HG02885 (cell line): ENCODE results near the gene ACSL1.
"Not testable (repeated sequence)": the region's sequence is repeated elsewhere in the genome, so short reads cannot be mapped to it uniquely, and the experiment has no call there.

ENCODE experiments used
- ATAC-seq: cut with Tn5 transposase; IDR thresholded peaks from one replicate; pipeline ENCODE4 v1.9.1; 2021; ENCODE audit warnings: mild to moderate bottlenecking; ENCODE audit not compliant: unreplicated experiment, poor library complexity

The ACSL1 gene

DNA sequence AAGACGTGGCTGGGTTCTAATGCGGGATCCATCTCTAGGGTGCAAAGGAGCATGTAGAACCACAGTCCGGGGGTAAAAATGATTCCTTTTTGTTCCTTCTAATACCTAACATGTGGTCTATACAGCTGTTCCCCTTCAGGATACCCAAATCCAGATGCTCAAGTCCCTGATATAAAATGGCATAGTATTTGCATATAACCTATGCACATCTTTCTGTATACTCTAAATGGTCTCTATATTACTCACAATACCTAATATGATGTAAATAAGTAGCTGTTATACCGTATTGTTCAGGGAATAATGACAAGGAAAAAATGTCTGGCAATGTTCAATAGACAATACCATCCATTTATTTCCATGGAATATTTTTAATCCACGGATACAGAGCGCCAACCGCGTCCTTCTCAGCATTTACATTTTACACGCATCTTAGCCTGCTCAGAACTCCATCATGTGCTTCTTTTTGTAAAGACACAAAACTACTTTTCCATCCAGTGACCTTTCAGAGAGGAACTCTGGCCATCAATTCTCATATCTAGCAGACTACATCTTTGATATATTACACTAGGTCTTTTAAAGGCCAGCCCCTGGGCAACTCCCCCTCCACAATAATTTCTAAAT is 31.9 kb downstream of the ACSL1 start:
- ATAC-seq, result no peak

DNA sequence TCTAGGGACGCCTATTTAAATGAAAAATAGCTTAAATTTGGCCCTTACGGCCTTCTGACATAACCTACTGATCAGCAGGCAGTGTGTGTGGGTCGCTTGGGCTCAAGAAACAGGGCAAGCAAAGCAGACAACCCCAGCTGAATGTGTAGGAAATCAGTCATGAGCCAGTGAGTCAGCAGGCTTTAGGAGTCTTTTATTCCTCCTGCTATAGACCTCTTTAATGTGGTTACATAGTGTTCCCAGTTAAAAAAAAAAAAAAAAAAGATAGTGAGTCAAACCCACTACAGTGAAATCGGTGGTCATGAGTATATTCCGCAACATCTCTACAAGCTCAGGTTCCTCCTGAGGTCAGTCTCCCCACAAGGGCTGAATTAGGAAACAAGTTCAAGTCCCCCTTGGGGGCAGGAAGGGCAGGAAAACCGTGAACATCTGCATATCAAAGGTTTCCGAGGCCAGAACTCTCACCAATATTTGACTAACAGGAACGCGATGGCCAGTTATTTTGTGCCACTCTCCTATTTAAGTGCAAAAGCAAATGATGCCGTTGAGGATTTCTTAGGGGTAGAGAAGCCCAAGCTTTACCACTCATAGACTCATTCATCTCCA is 32.7 kb downstream of the ACSL1 start:
- ATAC-seq, result no peak

DNA sequence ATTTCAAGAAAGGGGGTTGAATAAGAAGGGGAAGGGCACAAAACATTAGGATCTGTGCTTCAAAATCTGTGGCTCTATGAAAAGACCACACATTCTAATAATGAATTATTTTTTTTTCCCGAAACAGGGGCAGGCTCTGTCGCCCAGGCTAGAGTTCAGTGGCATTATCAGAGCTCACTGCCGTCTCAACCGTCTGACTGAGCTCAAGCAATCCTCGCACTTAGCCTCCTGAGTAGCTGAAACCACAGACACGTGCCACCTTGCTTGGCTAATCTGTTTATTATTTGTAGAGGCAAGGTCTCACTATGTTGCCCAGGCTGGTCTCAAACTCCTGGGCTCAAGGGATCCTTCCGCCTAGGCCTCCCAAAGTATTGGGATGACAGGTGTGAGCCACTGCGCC is 33.4 kb downstream of the ACSL1 start:
- ATAC-seq, result no peak

DNA sequence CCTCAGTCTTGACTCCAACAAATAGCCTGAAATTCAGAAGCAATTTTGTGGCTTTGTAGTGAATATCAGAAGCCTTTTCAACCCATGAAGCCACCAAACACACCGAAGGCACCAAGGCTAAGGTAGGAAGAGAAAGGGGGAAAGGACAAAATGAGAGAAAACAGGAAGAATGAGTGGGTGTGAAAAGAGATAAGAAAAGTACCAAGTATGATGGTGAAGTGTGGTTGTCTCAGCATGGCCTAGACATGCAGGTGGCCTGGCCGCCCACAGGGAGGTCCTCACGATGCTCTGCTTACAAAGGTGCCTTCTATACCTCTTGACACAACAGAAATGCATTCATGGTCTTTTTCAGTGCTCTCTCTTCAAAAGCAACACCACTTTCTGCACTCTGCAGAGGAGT is 34.9 kb downstream of the ACSL1 start:
- ATAC-seq, result no peak

DNA sequence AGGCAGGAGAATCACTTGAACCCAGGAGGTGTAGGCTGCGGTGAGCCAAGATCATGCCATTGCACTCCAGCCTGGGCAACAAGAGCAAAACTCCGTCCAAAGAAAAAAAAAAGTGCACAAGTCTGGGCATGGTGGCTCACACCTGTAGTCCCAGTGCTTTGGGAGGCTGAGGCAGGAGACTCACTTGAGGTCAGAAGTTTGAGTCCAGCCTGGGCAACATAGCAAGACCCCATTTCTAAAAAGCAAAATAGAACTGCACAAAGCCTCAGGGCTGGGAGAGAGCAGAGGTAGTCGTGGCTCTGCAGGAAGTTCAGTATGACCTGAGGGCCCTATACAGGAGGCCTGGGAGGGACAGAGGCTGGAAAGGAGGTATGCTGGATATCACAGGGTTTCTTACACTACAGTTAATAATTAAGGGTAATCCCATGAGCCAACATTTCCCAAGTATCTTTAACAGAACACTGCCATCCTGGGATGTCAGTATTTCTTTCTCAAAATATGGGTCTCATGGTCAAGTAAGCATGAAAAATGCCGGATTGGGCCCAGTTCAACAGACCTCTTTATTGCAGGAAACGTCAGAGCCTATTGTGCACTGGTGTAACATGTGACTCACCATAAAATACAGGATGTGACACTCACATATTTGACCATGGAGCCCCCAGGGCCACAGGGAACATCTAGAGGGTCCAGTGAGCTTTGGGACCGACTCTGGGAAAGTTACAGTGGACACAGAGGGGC is 37.8 kb downstream of the ACSL1 start:
- ATAC-seq, result no peak

DNA sequence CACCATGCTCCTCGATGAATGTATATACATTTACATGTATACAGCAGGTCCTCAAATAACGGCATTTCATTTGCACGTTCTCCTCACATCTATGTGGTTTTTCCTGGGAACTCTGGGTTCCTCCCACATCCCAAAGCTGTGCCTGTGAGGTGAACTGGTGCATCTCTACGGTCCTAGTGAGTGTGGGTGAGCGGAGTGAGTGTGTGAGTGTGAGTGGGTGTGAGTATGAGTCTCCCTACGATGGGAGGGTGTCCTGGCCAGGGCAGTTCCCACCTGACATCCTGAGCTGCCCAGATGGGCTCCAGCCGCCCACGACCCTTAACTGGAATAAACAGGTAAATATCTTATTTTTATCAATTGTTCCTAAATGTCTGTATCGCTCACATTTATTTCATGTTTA is 40.0 kb downstream of the ACSL1 start:
- no peak for ATAC-seq

DNA sequence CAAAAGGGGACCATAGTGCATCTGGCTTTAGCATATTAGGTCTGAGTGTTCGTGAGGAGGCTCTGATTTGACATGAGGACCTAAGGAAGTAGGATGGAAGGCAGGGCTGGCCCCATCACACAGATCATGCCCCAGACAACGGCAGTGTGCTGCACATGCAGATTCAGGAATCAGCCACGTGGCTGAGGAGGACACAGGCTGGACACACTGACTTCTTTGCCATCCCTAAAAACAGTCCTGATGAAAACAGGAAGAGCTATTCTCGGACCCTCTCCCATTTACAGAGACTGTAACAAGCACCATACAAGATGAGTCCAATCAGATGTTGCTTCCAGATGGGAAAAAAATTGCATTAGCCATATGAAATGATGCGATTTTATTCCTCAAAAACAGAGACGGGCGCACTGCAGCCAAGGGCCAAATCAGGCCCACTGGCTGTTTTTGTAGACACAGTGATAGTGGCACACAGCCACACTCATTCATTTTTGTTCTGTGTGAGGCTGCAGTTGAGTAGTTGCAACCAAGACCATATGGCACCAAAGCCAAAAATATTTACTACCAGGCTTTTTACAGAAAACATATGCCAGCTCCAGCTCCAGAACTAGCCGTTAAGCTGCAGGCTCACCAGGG is 41.0 kb downstream of the ACSL1 start:
- no peak for ATAC-seq

DNA sequence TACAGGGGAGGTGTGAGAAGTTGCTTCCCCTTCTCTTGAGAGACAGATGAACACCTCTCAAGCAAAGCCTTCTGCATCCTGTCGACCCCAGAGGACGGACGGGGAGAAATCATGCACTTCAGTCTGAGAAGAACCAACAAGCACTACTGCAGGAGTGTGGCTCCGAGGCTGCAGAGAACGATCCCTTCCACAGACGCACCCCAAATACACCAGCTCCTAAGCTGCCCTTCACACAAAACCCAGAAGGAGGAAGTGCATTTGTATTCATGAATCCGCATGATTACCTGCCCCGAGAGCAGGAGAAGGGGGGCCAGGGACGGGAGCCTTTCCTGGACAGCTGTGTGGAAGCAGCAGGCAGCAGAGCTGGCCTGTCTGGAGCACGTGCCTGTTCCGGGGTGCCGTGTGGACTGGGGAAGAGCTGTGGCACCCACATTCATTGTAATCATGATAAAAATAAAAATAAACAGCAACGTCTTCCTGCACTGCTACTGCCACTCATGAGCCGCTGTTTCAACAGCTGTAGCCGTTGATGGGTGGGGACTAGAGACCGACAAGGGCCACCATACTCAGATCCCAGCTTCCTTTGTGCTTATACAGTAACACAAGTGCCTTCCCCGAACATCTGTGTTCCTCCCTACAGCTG is 42.9 kb downstream of the ACSL1 start:
- ATAC-seq, result no peak

DNA sequence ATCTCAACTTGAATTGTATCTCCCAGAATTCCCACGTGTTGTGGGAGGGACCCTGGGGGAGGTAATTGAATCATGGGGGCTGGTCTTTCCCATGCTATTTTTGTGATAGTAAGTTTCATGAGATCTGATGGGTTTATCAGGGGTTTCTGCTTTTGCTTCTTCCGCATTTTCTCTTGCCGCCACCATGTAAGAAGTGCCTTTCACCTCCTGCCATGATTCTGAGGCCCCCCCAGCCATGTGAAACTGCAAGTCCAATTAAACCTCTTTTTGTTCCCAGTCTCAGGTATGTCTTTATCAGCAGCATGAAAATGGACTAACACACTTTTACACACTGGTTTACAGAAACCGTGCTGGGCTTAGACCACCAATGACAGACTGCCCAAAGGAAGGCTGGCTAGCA is 46.6 kb downstream of the ACSL1 start:
- not testable (repeated sequence) for ATAC-seq

DNA sequence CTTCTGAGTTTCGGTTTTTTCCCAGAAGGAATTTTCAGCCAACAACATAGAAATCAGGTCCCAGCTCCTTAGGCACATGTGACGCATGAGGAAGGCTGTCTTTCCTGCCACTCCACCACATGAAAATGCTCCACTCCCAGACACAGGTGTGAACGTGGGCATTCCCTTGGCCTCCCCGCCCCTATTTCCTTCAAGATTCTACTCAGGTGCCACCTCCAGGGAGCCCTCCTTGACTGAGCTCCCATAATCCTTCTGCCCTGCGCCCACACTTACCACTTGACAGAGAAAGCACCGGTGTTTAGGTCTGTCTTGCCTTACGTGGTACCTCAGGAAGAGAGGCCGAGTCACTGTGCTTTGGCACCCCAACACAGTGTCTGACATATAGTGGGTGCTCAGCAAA is 47.4 kb downstream of the ACSL1 start:
- ATAC-seq, result no peak

DNA sequence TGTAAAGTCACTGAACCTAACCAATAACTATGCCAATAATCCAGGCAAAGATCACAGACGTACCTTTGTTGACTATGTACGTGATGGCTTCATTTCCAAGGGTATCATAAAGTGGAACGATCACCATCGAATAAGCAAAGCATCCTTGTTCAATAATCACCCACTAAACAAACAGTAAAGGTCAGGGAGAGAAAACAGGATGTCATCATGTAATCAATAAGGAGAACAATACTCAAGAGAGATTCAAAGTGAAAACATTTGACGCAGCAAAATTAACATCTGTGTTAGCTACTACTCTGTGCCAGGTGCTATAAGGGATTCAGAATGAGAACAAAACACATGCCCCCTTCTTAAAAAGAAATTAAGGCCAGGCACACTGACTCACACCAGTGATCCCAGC is 48.9 kb downstream of the ACSL1 start:
- no peak for ATAC-seq

DNA sequence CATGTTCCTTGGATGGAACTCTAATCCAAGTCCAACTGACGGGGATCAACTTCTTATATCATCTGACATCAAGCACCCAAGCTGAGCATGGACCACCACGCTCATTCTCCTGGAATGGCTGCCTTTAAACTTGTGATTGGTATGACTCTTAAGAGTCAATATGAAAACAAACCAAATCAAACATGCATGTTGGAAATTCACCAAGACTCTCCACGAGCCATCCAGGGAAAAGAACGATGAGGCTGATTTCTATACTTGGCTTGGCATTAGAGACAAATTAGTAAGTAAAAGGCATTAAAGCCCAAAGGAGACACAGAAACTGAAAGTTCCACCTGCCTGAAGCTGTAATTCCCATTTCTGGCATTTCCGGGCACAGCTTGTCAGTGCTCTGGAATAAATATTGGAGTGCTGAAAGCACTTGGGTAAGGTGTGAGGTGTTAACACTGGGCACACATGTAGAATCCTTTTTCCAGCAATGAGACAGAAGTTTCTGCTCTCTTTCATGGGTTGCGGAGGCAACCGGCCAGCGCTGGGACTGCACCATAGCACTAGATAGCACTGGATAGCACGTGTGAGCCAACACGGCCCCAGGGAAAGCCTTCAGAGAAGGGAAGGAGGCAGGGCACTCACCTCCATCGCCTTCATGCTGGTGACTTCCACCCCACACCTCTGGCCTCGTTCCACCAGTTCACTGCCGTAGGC is 49.8 kb downstream of the ACSL1 start:
- ATAC-seq, result no peak

DNA sequence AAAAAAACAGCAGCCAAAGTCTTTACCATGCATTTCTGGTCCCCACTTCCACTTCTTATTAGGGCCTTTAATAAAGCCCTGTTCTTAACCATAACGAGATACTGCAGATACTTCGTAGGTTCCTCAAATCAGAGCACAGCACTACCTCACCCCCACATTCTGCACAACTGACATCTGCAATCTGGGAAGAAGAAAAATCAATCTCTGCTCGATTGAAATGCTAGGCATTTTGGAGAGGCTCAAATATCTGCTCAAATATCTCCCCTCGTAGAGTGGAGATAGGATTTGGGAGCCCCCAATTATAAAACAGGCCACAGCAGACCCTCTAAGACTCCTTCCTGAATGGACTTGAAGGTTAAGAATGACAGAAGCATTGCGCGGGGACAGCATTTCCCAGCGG is 51.6 kb downstream of the ACSL1 start:
- no peak for ATAC-seq

DNA sequence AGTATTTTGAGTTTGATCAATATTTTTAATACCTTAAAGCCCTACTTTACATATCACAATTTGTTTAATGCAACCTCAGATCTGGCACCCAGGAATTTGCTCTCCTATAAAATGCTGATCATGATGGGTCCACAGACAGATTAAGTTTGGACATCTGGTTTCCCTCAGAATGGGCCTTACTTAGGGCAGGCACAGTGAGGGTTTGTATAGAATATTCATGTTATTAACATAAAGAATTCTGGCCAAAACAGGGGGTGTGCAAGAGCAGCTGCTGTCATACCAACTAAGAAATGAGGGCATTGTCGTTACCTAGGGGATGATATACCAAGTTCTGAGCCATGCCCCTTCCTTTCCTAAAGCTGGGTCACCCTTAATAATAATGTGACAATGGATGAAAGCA is 54.4 kb downstream of the ACSL1 start:
- no peak for ATAC-seq

DNA sequence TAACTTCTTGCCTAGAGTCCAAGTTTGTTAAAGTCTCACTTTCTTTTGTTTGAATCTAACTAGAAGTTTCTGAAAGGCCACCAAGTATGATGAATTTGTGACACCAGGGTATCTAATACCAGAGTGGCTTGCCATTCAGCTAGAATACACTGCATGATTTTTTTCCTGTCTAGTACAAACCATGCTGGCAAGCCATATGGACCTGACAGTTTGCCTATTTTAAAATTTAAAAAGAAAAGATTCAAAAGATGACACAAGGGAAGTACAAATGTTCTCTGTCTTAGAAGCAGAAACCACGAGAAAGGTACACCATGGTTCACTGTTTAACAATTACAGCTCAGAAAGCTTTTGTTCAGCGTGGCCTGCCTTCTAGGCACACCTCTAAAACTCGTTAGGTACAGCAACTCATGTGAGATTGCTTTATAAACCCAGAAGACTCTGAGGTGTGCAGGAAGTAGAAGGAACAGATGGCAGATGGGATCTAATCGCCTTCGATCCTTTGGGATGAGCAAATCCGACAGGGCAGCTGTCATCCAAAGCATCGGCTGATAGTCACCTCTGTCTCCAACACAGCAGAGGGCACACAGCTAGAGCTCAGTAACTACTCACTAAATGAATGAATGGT is 56.5 kb downstream of the ACSL1 start:
- no peak for ATAC-seq

DNA sequence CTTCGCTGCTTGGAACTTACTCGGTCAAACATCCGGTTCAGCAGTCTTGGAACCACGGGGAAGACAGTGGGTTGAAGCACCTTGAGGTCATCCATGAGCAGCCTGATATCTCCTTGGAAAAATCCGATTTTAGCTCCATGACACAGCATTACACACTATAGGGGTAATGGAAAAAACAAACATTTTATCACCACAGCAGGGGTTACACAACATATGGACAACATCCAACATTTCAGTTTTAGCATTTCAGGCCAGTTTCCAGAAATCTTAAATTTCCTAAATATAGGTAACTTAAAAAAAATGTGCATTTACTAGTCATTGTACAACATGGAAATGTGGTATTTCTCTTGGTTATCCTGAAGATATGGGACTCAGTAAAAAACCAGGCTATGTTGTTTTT is 57.5 kb downstream of the ACSL1 start:
- ATAC-seq, result no peak

DNA sequence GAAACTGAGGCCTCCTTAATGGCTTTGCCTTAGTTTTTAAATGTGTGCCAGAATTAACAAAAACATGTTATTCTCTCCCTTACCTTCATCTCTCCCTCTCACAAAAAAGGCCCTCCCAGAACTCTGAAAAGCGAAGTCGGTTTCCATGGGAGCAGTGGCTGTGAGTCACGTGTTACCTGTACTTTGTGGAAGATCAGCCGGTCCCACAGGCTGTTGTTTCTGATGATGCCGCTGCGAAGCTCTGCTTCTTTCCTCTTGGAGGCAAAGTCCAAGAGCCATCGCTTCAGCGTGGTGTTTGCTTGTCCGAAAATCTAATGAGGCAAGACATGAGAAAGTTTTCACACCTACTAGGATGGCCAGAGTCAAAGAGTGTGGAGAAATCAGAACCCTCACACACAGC is 59.3 kb downstream of the ACSL1 start:
- no peak for ATAC-seq

DNA sequence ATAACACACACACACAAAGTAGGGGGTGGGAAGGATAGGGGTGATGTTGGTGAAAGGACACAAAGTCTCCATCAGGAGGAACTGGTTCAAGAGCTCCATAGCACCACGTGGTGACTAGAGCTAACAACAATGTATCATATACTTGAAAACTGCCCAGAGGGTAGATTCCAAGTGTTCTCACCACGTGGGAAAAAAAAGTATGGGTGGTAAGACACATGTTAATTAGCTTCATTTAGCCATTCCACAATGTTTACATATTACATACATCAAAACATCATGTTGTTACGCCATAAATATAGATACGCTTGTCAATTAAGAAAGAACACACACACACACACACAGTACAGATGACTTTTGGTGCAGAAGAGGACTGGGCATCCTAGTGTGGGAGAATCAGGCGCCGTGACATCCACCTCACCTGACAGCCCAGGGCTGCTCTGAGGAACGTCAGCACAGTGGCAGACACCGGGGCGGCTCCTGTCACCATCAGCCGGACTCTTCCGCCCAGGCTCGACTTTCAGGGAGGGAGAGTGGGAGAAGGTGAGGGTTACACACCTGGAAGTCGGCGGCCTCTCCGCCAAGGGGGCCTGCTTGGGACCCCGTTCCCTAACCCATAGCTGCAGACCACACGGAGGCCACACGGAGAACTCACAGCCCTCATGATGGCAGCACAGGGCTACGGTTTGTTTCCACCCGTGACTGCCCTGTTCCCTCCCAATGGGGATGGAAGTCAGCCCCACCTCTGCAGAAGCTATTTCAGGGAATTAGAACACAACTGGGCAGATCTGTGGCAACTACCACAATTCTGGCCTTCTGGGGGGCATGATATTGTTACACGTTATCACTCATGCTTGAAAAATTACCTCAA is 60.1 kb downstream of the ACSL1 start:
- ATAC-seq, result no peak

DNA sequence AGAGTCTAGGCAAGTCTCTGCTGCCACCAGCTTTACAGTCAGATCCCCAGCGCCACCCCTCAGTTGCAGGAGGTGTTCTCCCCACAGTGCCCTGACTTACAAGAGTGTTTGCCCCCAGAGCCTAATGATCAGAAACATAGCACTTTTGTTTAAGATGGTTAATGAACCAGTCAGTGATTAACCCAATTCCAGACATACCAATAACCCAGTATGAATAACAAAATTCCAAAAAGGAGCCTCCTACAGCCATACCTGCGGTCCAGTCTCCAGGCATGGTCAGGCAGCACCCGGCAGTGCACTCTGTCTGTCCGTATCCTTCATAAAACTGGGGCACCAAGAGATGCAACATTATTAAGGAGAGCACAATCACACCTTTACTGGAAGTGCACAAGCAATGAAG is 61.2 kb downstream of the ACSL1 start:
- no peak for ATAC-seq
